Right lobe of liver (tissue), 6 donors: ENCODE results near the gene VWA8. TPM values are rescaled to one million over a fixed set of nuclear protein-coding genes. Genes with fewer than 3 reads are reported as not detected.

ENCODE experiments used
- ATAC-seq, 4 donors: fragments of 200-7000 bp; cut with Tn5 transposase; one replicate each; pipeline ENCODE4 v1.9.1; 2020; ENCODE audit warnings: mild to moderate bottlenecking in 4 of 4, moderate library complexity in 4 of 4
- DNase-seq, 3 donors: peaks; one replicate each; pipeline ENCODE4 v3.0.0-alpha.2; 2020
- H3K27ac ChIP-seq, 3 donors: fragments of 200-600 bp; one replicate each; pipeline ENCODE4 v1.8.0; 2022
- H3K27me3 ChIP-seq, 2 donors: fragments of 200-600 bp; one replicate each; pipeline ENCODE4 v1.8.0; 2022
- H3K36me3 ChIP-seq, 4 donors: fragments of 200-600 bp; sonication (generic) in 1 of 4; one replicate each; pipeline versions ENCODE4 v1.5.1 to v1.8.0; 2017 to 2022; ENCODE audit warnings: control low read depth in 1 of 4
- H3K4me1 ChIP-seq, 4 donors: fragments of 200-600 bp; sonication (generic) in 1 of 4; one replicate each; pipeline versions ENCODE4 v1.5.1 to v1.8.0; 2017 to 2022; ENCODE audit warnings: control low read depth in 1 of 4
- H3K4me3 ChIP-seq, 3 donors: fragments of 200-600 bp; one replicate each; pipeline ENCODE4 v1.8.0; 2022
- H3K9me3 ChIP-seq, 4 donors: fragments of 200-600 bp; sonication (generic) in 1 of 4; one replicate each; pipeline versions ENCODE4 v1.5.1 to v1.8.0; 2017 to 2022; ENCODE audit warnings: control low read depth in 1 of 4
- CTCF ChIP-seq, 4 donors: fragments of 200-600 bp in 3 of 4; fragments of 450-650 bp in 1 of 4; IDR thresholded peaks; one replicate each; pipeline versions ENCODE4 v1.5.1 to v1.8.0; 2016 to 2022; ENCODE audit warnings: antibody characterized with exemption in 4 of 4, mild to moderate bottlenecking in 2 of 4
- POLR2A ChIP-seq: fragments of 450-650 bp; IDR thresholded peaks from one replicate; pipeline ENCODE4 v1.6.1; 2017; ENCODE audit warnings: antibody characterized with exemption, mild to moderate bottlenecking
- WGBS: methylation state at CpG from one replicate; pipeline ENCODE4 v1.1.6; 2018; ENCODE audit warnings: low coverage, low lambda C conversion rate; ENCODE audit not compliant: insufficient coverage; ENCODE audit errors: missing lambda C conversion rate; 5-methylcytosine and 5-hydroxymethylcytosine counted together
- intact Hi-C, 2 donors: fragments of 100-400 bp; cut with DNase I; formaldehyde crosslinking; loops; one replicate each; pipeline versions ENCODE4 v1.11.2 to v1.14.1; 2022
- total RNA-seq, 6 experiments: library from RNA; depleted of rRNA in 2 of 6; stranded (reverse); fragments of >200 nt in 2 of 6; fragmentation: NEBNext Ultra II Directional in 3 of 6; extraction: Animal tissue kit (Norgen Biotek cat#: 25700) in 3 of 6; gene quantifications; one replicate each; pipeline versions ENCODE4 v1.1.0 to v1.2.4, GENCODE V29; 2016 to 2023
- donor health status: DM: no; HTN: yes; CAD: no.
- donor health status: DM: no; HTN: no; CAD: no.
- donor health status: DM: no; HTN: no; CAD: no.
- donor health status: DM: no; HTN: yes; CAD: no.
- donor health status: DM: no; HTN: yes; CAD: no.

Gene VWA8
- total RNA-seq, 6 experiments from 2014 or later = 19.4 to 33.8 (median 30.8) TPM

- H3K4me3 ChIP-seq = no peak overlapping the region
- peak overlapping the region; percentile 53 to 69 (median 66) for H3K27ac ChIP-seq
- no peaks in the 10 kb centered on the region for H3K9me3 ChIP-seq
- H3K36me3 ChIP-seq = no peaks in the 10 kb centered on the region
- peak in 2 of 3 donors; percentile 44 to 75 for DNase-seq
- TF ChIP-seq CTCF (IDR thresholded peaks at IDR 0.05) (no peak), POLR2A (peak; percentile 27)
- intact Hi-C loops = no loop called here
- peak; percentile 88 to 92 (median 90) for ATAC-seq
- WGBS = 23% methylated on average over 4 of the region's 4 CpGs
- H3K4me1 ChIP-seq = peaks cover 0 to 24% (median 10%) of the 10 kb centered on the region in 4 donors
- no peaks in the 10 kb centered on the region for H3K27me3 ChIP-seq
Measured at GRCh38 chr13:41645331-41645730, 315.6 kb downstream of the VWA8 start.

GRCh38 chr13:41644742-41645141 is 316.2 kb downstream of the VWA8 start:
- WGBS = 63% methylated on average over 1 of the region's 1 CpG
- Histone ChIP-seq H3K36me3 (no peaks in the 10 kb centered on the region), H3K4me1 (peaks cover 0 to 28% (median 11%) of the 10 kb centered on the region in 4 donors), H3K4me3 (no peak overlapping the region), H3K9me3 (no peaks in the 10 kb centered on the region), H3K27ac (peak overlapping the region in 2 of 3 donors; percentile 66 to 69), H3K27me3 (no peaks in the 10 kb centered on the region)
- no peak for ATAC-seq
- DNase-seq = no peak
- intact Hi-C loops = no loop called here
- TF ChIP-seq POLR2A = no peak
- TF ChIP-seq CTCF (IDR thresholded peaks at IDR 0.05) = no peak

GRCh38 chr13:41643507-41643906 is 317.4 kb downstream of the VWA8 start:
- WGBS = 96% methylated on average over 2 of the region's 4 CpGs
- Histone ChIP-seq H3K4me1 (peaks cover 0 to 30% (median 11%) of the 10 kb centered on the region in 4 donors), H3K4me3 (no peak overlapping the region), H3K36me3 (no peaks in the 10 kb centered on the region), H3K27me3 (no peaks in the 10 kb centered on the region), H3K27ac (no peak overlapping the region), H3K9me3 (no peaks in the 10 kb centered on the region)
- no peak for DNase-seq
- no peak for TF ChIP-seq POLR2A
- no peak for TF ChIP-seq CTCF (IDR thresholded peaks at IDR 0.05)
- ATAC-seq = no peak
- intact Hi-C loops = no loop called here

- peaks cover 0 to 30% (median 11%) of the 10 kb centered on the region in 4 donors for H3K4me1 ChIP-seq
- no peak overlapping the region for H3K4me3 ChIP-seq
- no peak for ATAC-seq
- no peak overlapping the region for H3K27ac ChIP-seq
- no peaks in the 10 kb centered on the region for H3K27me3 ChIP-seq
- H3K9me3 ChIP-seq = no peaks in the 10 kb centered on the region
- no peak for TF ChIP-seq CTCF (IDR thresholded peaks at IDR 0.05)
- TF ChIP-seq POLR2A = no peak
- H3K36me3 ChIP-seq = no peaks in the 10 kb centered on the region
- 100% methylated on average over 3 of the region's 4 CpGs for WGBS
- no peak for DNase-seq
- intact Hi-C loops = no loop called here
Measured at GRCh38 chr13:41641961-41642360, 318.9 kb downstream of the VWA8 start.

GRCh38 chr13:41641429-41641828 is 319.5 kb downstream of the VWA8 start:
- no peak for TF ChIP-seq CTCF (IDR thresholded peaks at IDR 0.05)
- no peak for TF ChIP-seq POLR2A
- H3K27ac ChIP-seq = peak overlapping the region in 1 of 3 donors; percentile 85
- 80% methylated on average over 1 of the region's 1 CpG for WGBS
- ATAC-seq (no peak), DNase-seq (no peak)
- H3K4me1 ChIP-seq = peaks cover 0 to 30% (median 11%) of the 10 kb centered on the region in 4 donors
- H3K4me3 ChIP-seq = no peak overlapping the region
- no peaks in the 10 kb centered on the region for H3K27me3 ChIP-seq
- H3K9me3 ChIP-seq = no peaks in the 10 kb centered on the region
- H3K36me3 ChIP-seq = no peaks in the 10 kb centered on the region
- intact Hi-C loops = no loop called here
